GM12892 (cell line): ENCODE results near the gene ZNRF3.

ENCODE experiments used
- POLR2A ChIP-seq: IDR thresholded peaks from 2 replicates; pipeline ENCODE4 v1.6.1; 2011; ENCODE audit warnings: low read depth, low read length, control low read depth
- POLR2AphosphoS5 ChIP-seq: IDR thresholded peaks from 2 replicates; pipeline ENCODE4 v1.6.1; 2011; ENCODE audit warnings: low read depth, low read length, control low read depth
- TAF1 ChIP-seq: IDR thresholded peaks from 2 replicates; pipeline ENCODE4 v1.6.1; 2011; ENCODE audit warnings: low read depth, mild to moderate bottlenecking, control low read depth, low read length, borderline replicate concordance

- no peak for TF ChIP-seq POLR2AphosphoS5
- TF ChIP-seq POLR2A = no peak
- no peak for TF ChIP-seq TAF1
Observed at GRCh38 chr22:29041408-29041807, 158.0 kb downstream of the ZNRF3 start.
